ENCODE data around the gene CRBN.

GRCh38 chr3:3212781-3213440, 33.4 kb upstream of the CRBN start:
- no peak for TF ChIP-seq YY1 (IDR thresholded peaks at IDR 0.05; ENCODE audit: low read depth)
- no peak for TF ChIP-seq TAF1 (IDR thresholded peaks at IDR 0.05; ENCODE audit: low read depth)
- TF ChIP-seq CREB1 (IDR thresholded peaks at IDR 0.05; ENCODE audit: low read depth) = no peak
- TF ChIP-seq FOXM1 (IDR thresholded peaks at IDR 0.05; ENCODE audit: borderline replicate concordance, low read depth) = no peak
